GM19455 (cell line): ENCODE results near the gene PRKG1.

Experiments used
- ATAC-seq: cut with Tn5 transposase; IDR thresholded peaks from one replicate; pipeline ENCODE4 v1.9.1; 2021; ENCODE audit not compliant: unreplicated experiment

PRKG1 gene

GRCh38 chr10:51075873-51076229 is 1.6 kb downstream of the PRKG1 start:
- ATAC-seq: no peak

GRCh38 chr10:51076299-51076841 is 2.1 kb downstream of the PRKG1 start:
- ATAC-seq: no peak

GRCh38 chr10:51077074-51077473 is 2.8 kb downstream of the PRKG1 start:
- ATAC-seq: no peak

- ATAC-seq: no peak
Observed at GRCh38 chr10:51077507-51077906, 3.2 kb downstream of the PRKG1 start.

GRCh38 chr10:51079331-51079730 is 5.0 kb downstream of the PRKG1 start:
- ATAC-seq: no peak

GRCh38 chr10:51079766-51080165 is 5.5 kb downstream of the PRKG1 start:
- no peak for ATAC-seq

- ATAC-seq: no peak
Observed at GRCh38 chr10:51080311-51081006, 6.2 kb downstream of the PRKG1 start.

GRCh38 chr10:51082857-51083256 is 8.6 kb downstream of the PRKG1 start:
- no peak for ATAC-seq

- no peak for ATAC-seq
Observed at GRCh38 chr10:51083356-51083853, 9.1 kb downstream of the PRKG1 start.

GRCh38 chr10:51085204-51085603 is 10.9 kb downstream of the PRKG1 start:
- ATAC-seq: no peak

GRCh38 chr10:51086710-51087109 is 12.4 kb downstream of the PRKG1 start:
- no peak for ATAC-seq

- ATAC-seq: no peak
Observed at GRCh38 chr10:51087114-51087513, 12.8 kb downstream of the PRKG1 start.

GRCh38 chr10:51090190-51090589 is 15.9 kb downstream of the PRKG1 start:
- ATAC-seq: no peak

- no peak for ATAC-seq
Observed at GRCh38 chr10:51092402-51092801, 18.1 kb downstream of the PRKG1 start.

- ATAC-seq: no peak
Observed at GRCh38 chr10:51095444-51095843, 21.2 kb downstream of the PRKG1 start.

GRCh38 chr10:51097546-51097945 is 23.3 kb downstream of the PRKG1 start:
- ATAC-seq: no peak

GRCh38 chr10:51100221-51100620 is 25.9 kb downstream of the PRKG1 start:
- no peak for ATAC-seq

GRCh38 chr10:51103554-51104217 is 29.4 kb downstream of the PRKG1 start:
- ATAC-seq: no peak

- no peak for ATAC-seq
Observed at GRCh38 chr10:51106311-51106945, 32.1 kb downstream of the PRKG1 start.

- no peak for ATAC-seq
Observed at GRCh38 chr10:51108406-51108805, 34.1 kb downstream of the PRKG1 start.

GRCh38 chr10:51109801-51110533 is 35.7 kb downstream of the PRKG1 start:
- no peak for ATAC-seq
